Fibroblast of lung (primary cell): ENCODE measurements around the gene PRPS2. TPM values are rescaled to one million over a fixed set of nuclear protein-coding genes. Genes with fewer than 3 reads are reported as not detected.

ENCODE experiments used
- DNase-seq, 2 donors: peaks; one replicate each; pipeline versions ENCODE4 v3.0.0 to v3.0.0-alpha.2; 2010; ENCODE audit warnings: low read depth in 2 of 2
- H2AFZ ChIP-seq: 2 replicates; pipeline ENCODE4 v1.5.1; 2012; ENCODE audit warnings: low read length, control low read depth, inconsistent platforms
- H3K27ac ChIP-seq: 2 replicates; pipeline ENCODE4 v1.5.1; 2011; ENCODE audit warnings: low read length, control low read depth; ENCODE audit not compliant: insufficient read depth
- H3K27me3 ChIP-seq: 2 replicates; pipeline ENCODE4 v1.5.1; 2011; ENCODE audit warnings: mild to moderate bottlenecking, low read length; ENCODE audit not compliant: control insufficient read depth, insufficient read depth
- H3K36me3 ChIP-seq: 2 replicates; pipeline ENCODE4 v1.5.1; 2011; ENCODE audit warnings: low read length; ENCODE audit not compliant: control insufficient read depth, insufficient read depth
- H3K4me1 ChIP-seq: 2 replicates; pipeline ENCODE4 v1.5.1; 2011; ENCODE audit warnings: low read length; ENCODE audit not compliant: control insufficient read depth, insufficient read depth; ENCODE audit errors: extremely low read depth
- H3K4me2 ChIP-seq: 2 replicates; pipeline ENCODE4 v1.5.1; 2011; ENCODE audit warnings: low read length, control low read depth; ENCODE audit not compliant: insufficient read depth; ENCODE audit errors: extremely low read depth
- H3K4me3 ChIP-seq, 4 experiments: fragments of 200-600 bp in 1 of 4; sonication (generic) in 1 of 4; replicated peaks in 1 of 4; 2 replicates each; pipeline ENCODE4 v1.5.1; 2011 to 2016; ENCODE audit warnings: low read length in 4 of 4, low read depth in 3 of 4, mild to moderate bottlenecking in 3 of 4, control low read depth in 2 of 4, inconsistent platforms in 1 of 4, mixed read lengths in 1 of 4; ENCODE audit not compliant: insufficient read depth in 1 of 4; ENCODE audit errors: control extremely low read depth in 1 of 4
- H3K79me2 ChIP-seq: 2 replicates; pipeline ENCODE4 v1.5.1; 2012; ENCODE audit warnings: mild to moderate bottlenecking, low read length, inconsistent platforms; ENCODE audit not compliant: control insufficient read depth, insufficient read depth
- H3K9ac ChIP-seq: 2 replicates; pipeline ENCODE4 v1.5.1; 2011; ENCODE audit warnings: mild to moderate bottlenecking, low read length, control low read depth; ENCODE audit not compliant: insufficient read depth
- H3K9me3 ChIP-seq: 2 replicates; pipeline ENCODE4 v1.5.1; 2012; ENCODE audit warnings: low read depth, low read length; ENCODE audit not compliant: control insufficient read depth, insufficient read depth
- H4K20me1 ChIP-seq: 2 replicates; pipeline ENCODE4 v1.5.1; 2011; ENCODE audit warnings: low read length; ENCODE audit not compliant: control insufficient read depth, insufficient read depth; ENCODE audit errors: extremely low read depth
- CTCF ChIP-seq, 2 donors: IDR thresholded peaks in 1 of 2; conservative IDR thresholded peaks in 1 of 2; 1 replicate in 1 of 2; 2 replicates in 1 of 2; pipeline ENCODE4 v1.5.1; 2011 to 2012; ENCODE audit warnings: low read length in 2 of 2, control low read depth in 1 of 2, inconsistent platforms in 1 of 2, low read depth in 1 of 2, mild to moderate bottlenecking in 1 of 2
- EZH2 ChIP-seq: IDR thresholded peaks from 2 replicates; pipeline ENCODE4 v1.5.1; 2012; ENCODE audit warnings: low read length, control low read depth, mild to moderate bottlenecking; ENCODE audit errors: missing control alignments
- polyA minus RNA-seq: library from RNA; depleted of rRNA, polyadenylated mRNA; stranded (reverse); fragments of >200 nt; gene quantifications from 2 replicates; pipeline ENCODE4 v1.2.3, GENCODE V29; 2011; ENCODE audit warnings: low replicate concordance
- polyA plus RNA-seq, 2 donors: library from polyadenylated mRNA; depleted of rRNA in 1 of 2; stranded (reverse) in 1 of 2; unstranded in 1 of 2; fragments of >200 nt; gene quantifications; 2 replicates each; pipeline ENCODE4 v1.2.1, GENCODE V29; 2011 to 2012; ENCODE audit warnings: missing spikeins in 1 of 2
- total RNA-seq: library from RNA; depleted of rRNA; stranded (reverse); fragments of >200 nt; gene quantifications from 2 replicates; pipeline ENCODE4 v1.2.1, GENCODE V29; 2014

PRPS2 gene
- total RNA-seq (25.3 and 44.2 TPM in 2 replicates), polyA plus RNA-seq (13.6 and 25.5 TPM in 2 replicates), polyA minus RNA-seq (7.7 and 45.6 TPM in 2 replicates)
- 17.5 and 35.5 TPM in 2 replicates for polyA plus RNA-seq (2012)

- no peak for TF ChIP-seq EZH2
- no peaks in the 10 kb centered on the region for H4K20me1 ChIP-seq
- peak; percentile 36 to 43 for DNase-seq
- H3K4me3 ChIP-seq: peak within 1 kb of the TSS; percentile 49 to 71 (median 62)
- peak within 1 kb of the TSS; percentile 50 for H3K9ac ChIP-seq
- H3K27me3 ChIP-seq: no peaks in the 10 kb centered on the region
- peak within 1 kb of the TSS; percentile 43 for H3K27ac ChIP-seq
- no peaks in the 10 kb centered on the region for H3K36me3 ChIP-seq
- H3K4me1 ChIP-seq: no peaks in the 10 kb centered on the region
- peak within 1 kb of the TSS; percentile 68 for H2AFZ ChIP-seq
- H3K4me2 ChIP-seq: peak within 1 kb of the TSS; percentile 78
- H3K9me3 ChIP-seq: no peaks in the 10 kb centered on the region
- no peaks in the 10 kb centered on the region for H3K79me2 ChIP-seq
These were observed at the start of gene PRPS2 for GRCh38 chrX:12791257-12792228. PRPS2 (plus strand) TSS chrX:12791412; CDS start chrX:12791498, 86 bp downstream.

GRCh38 chrX:12741416-12741815, 49.8 kb upstream of the PRPS2 start:
- no peak overlapping the region for H3K27ac ChIP-seq
- H3K4me2 ChIP-seq: no peak overlapping the region
- H3K4me3 ChIP-seq: no peak overlapping the region
- no peaks in the 10 kb centered on the region for H3K79me2 ChIP-seq
- TF ChIP-seq EZH2 (no peak), CTCF (conservative IDR thresholded peaks at IDR 0.05 in 1 of 2, IDR thresholded peaks at IDR 0.05 in 1 of 2; ENCODE audit: low read depth in 1 of 2, low read length in 2 of 2) (no peak)
- H3K4me1 ChIP-seq: no peaks in the 10 kb centered on the region
- H2AFZ ChIP-seq: no peak overlapping the region
- H3K36me3 ChIP-seq: no peaks in the 10 kb centered on the region
- no peaks in the 10 kb centered on the region for H3K9me3 ChIP-seq
- no peak for DNase-seq
- H3K27me3 ChIP-seq: no peaks in the 10 kb centered on the region
- no peaks in the 10 kb centered on the region for H4K20me1 ChIP-seq
- H3K9ac ChIP-seq: no peak overlapping the region

DNA sequence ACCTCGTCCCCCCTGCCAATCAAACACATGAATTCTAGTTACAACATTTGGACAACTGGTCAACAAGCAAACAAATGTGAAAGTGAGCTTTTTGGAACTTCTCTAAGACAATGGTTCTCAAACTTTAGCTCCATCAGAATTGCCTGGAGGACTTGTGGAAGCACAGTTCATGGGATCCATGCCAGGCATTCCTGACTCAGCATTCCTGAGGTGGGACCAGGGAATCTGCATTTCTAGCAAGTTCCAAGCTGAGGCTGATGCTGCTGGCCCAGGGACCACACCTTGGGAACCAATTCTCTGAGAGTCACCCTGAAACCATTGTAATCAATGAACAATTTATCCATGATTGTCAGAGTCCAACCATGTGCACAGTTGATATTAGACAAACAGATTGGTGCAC, 43.8 kb upstream of the PRPS2 start:
- Histone ChIP-seq H3K27ac (no peak overlapping the region), H3K79me2 (no peaks in the 10 kb centered on the region), H3K9me3 (no peaks in the 10 kb centered on the region), H3K4me2 (no peak overlapping the region), H3K9ac (no peak overlapping the region), H3K27me3 (no peaks in the 10 kb centered on the region), H3K4me1 (no peaks in the 10 kb centered on the region), H3K36me3 (no peaks in the 10 kb centered on the region), H3K4me3 (no peak overlapping the region), H4K20me1 (no peaks in the 10 kb centered on the region), H2AFZ (no peak overlapping the region)
- no peak for TF ChIP-seq EZH2
- no peak for TF ChIP-seq CTCF (conservative IDR thresholded peaks at IDR 0.05 in 1 of 2, IDR thresholded peaks at IDR 0.05 in 1 of 2; ENCODE audit: low read depth in 1 of 2, low read length in 2 of 2)
- DNase-seq: no peak
